ENCODE data around the gene OTUD5.
"Not testable (repeated sequence)": the region's sequence is repeated elsewhere in the genome, so short reads cannot be mapped to it uniquely, and the experiment has no call there.

OTUD5 gene

GRCh38 chrX:48896611-48897011 is 60.8 kb downstream of the OTUD5 start:
- DNase-seq: peak in 2 of 10 donors; percentile 44 to 67
- intact Hi-C loops (cut with DNase I): no loop called here

GRCh38 chrX:48894891-48895290 is 62.5 kb downstream of the OTUD5 start:
- intact Hi-C loops (cut with DNase I): no loop called here
- peak in 2 of 10 donors; percentile 6 to 8 for DNase-seq

- intact Hi-C loops (cut with DNase I): no loop called here
- peak in 2 of 10 donors; percentile 28 to 64 for DNase-seq
Observed at GRCh38 chrX:48893556-48894348, 63.7 kb downstream of the OTUD5 start.

GRCh38 chrX:48892896-48893295 is 64.5 kb downstream of the OTUD5 start:
- intact Hi-C loops (cut with DNase I): no loop called here

GRCh38 chrX:48891402-48892288 is 65.8 kb downstream of the OTUD5 start:
- DNase-seq: peak; percentile 57 to 96 (median 76)
- intact Hi-C loops (cut with DNase I): no loop called here

More at GRCh38 chrX:48892896-48893295, 64.5 kb downstream of the OTUD5 start:
- DNase-seq: no peak

GRCh38 chrX:48890934-48891401 is 66.4 kb downstream of the OTUD5 start:
- intact Hi-C loops (cut with DNase I): no loop called here
- peak in 1 of 10 donors; percentile 81 for DNase-seq

- intact Hi-C loops (cut with DNase I): no loop called here
- DNase-seq: peak in 5 of 10 donors; percentile 10 to 87 (median 80)
Observed at GRCh38 chrX:48890296-48890925, 67.0 kb downstream of the OTUD5 start.

GRCh38 chrX:48886586-48886985 is 70.8 kb downstream of the OTUD5 start:
- DNase-seq: peak in 1 of 10 donors; percentile 23
- intact Hi-C loops (cut with DNase I): not testable (repeated sequence)

- intact Hi-C loops (cut with DNase I): no loop called here
- DNase-seq: peak in 1 of 10 donors; percentile 77
Observed at GRCh38 chrX:48883729-48884128, 73.7 kb downstream of the OTUD5 start.

GRCh38 chrX:48876944-48877343 is 80.5 kb downstream of the OTUD5 start:
- intact Hi-C loops (cut with DNase I): loop anchor here (1.0 kb wide), 1 partner anchor 13 kb away; no protein-coding TSS in a partner anchor
- not testable (repeated sequence) for DNase-seq

All from posterior cingulate gyrus (tissue), 11 donors.